A172 (cell line): ENCODE measurements around the gene GDI1. TPM values are rescaled to one million over a fixed set of nuclear protein-coding genes. Genes with fewer than 3 reads are reported as not detected.

Source experiments
- DNase-seq: peaks from one replicate; pipeline ENCODE4 v3.0.0-alpha.2; 2015; ENCODE audit warnings: low spot score
- total RNA-seq: library from RNA; depleted of rRNA; stranded (reverse); fragments of >200 nt; shearing (Covaris generic); gene quantifications from 2 replicates; pipeline ENCODE4 v1.2.3, GENCODE V29; 2014

The GDI1 gene
- total RNA-seq, 1 experiment from 2014 or later, result 143 TPM

- DNase-seq, result no peak
Measured at GRCh38 chrX:154408659-154409221, 28.2 kb upstream of the GDI1 start.

GRCh38 chrX:154409222-154409871 is 27.6 kb upstream of the GDI1 start, which contains the start of gene DNASE1L1:
Gene DNASE1L1, minus strand, starts transcription at chrX:154409254. Its CDS starts 3,686 bp downstream, at chrX:154405568.
- peak; percentile 94 for DNase-seq

- DNase-seq, result peak; percentile 64
Measured at GRCh38 chrX:154411981-154412340, 25.0 kb upstream of the GDI1 start.

- peak; percentile 28 for DNase-seq
Measured at GRCh38 chrX:154412468-154412867, 24.5 kb upstream of the GDI1 start.

GRCh38 chrX:154413142-154413541 is 23.8 kb upstream of the GDI1 start:
- DNase-seq, result no peak

DNA sequence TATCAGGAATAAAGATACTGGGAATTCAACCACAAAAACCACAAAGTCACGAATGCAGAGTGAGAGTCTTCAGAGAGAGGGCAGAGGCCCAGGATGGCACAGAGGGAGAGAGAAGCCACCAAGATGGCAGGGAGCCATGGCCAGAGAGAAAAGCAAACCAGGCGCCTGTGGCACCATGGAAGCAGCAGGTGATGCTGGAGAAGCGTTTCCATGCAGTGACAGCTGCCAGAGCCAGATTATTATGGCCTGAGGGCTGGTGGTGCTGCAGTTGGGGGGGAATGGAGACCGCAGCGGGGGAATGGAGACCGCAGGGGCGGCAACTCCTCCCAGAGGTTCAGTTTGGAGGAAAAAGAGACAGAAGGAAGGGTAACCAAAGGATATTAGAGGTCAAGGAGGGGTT is 19.8 kb upstream of the GDI1 start:
- peak; percentile 21 for DNase-seq

DNA sequence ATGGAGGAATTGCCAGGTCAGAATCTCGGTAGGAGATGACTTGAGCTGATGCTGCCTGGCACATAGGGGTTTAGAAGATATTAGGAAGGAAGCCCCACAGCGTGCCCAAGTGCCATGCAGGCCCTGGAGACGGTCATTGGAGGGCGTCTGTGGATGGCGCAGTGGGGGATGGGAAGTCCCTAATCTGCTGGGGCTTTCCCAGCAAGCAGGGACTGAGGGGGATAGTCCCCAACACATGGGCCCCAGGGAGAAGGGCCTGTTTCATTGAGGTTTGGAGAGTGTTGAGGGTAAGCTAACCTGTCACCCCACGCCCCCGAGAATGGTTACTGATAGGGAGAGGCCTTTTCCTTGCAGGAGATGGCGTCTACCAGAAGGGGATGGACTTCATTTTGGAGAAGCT is 17.8 kb upstream of the GDI1 start:
- no peak for DNase-seq

GRCh38 chrX:154419688-154420401 is 17.1 kb upstream of the GDI1 start:
- DNase-seq, result no peak

DNA sequence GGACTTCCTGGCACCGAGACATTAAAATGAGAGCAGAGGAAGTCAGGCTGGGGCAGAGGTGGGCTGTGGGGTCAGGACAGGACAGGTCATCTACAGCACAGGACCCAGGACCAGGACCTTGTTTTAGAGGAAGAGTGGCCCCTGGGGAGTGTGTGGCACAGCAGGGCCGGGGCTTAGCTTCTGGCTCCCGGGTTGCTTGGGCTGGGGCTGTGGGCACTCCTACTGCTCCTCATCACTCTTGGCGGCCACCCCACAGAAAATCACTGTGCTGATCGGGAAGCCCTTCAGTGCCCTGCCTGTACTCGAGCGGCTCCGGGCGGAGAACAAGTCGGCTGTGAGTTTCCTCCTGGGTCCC is 16.6 kb upstream of the GDI1 start:
- DNase-seq, result no peak

GRCh38 chrX:154426916-154427770 is 9.8 kb upstream of the GDI1 start:
- DNase-seq, result no peak

- DNase-seq, result peak; percentile 91
Measured at GRCh38 chrX:154428176-154429171, 8.5 kb upstream of the GDI1 start, which contains the start of gene ATP6AP1. Gene ATP6AP1, plus strand, starts transcription at chrX:154428677. Its CDS starts 16 bp downstream, at chrX:154428693.

GRCh38 chrX:154429711-154430110 is 7.2 kb upstream of the GDI1 start:
- no peak for DNase-seq

DNA sequence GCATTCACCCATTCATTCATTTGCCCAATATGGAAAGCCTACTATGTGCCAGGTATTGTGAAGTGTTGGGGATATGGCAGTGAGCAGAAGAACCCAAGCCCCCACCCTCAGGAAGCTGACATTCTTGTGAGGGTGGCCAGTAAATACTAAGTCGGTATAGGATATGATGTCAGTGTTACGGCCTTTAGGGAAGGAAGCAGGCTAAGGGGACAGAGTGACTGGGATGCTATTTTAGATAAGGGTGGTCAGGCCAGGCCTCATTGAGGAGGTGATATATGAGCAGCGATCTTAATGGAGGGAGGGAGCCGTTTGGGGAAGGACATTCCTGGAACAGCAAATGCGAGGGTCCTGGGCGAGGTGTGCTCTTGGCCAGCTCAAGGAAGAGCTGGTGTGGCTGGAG is 6.5 kb upstream of the GDI1 start:
- no peak for DNase-seq

DNA sequence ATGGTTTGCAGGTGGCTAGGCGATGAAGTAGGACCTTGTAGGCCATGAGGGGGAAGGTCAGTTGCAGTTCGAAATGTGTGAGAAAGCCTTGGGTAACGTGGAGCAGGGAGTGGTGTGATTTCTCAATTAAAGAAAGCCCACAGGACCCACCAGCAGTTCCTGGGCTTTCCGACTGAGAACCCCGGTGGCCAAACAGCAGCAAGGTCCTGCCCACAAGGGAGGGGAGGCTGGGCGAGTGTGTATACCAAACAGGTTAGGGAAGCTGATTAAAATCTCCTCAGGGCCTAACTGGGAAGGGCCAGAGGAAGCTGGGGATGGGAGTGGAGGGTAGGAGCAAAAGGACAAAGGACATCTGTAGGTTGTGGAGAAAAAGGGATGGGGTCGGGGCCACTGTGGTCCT is 6.0 kb upstream of the GDI1 start:
- no peak for DNase-seq

- no peak for DNase-seq
Measured at GRCh38 chrX:154431341-154431740, 5.6 kb upstream of the GDI1 start.

DNA sequence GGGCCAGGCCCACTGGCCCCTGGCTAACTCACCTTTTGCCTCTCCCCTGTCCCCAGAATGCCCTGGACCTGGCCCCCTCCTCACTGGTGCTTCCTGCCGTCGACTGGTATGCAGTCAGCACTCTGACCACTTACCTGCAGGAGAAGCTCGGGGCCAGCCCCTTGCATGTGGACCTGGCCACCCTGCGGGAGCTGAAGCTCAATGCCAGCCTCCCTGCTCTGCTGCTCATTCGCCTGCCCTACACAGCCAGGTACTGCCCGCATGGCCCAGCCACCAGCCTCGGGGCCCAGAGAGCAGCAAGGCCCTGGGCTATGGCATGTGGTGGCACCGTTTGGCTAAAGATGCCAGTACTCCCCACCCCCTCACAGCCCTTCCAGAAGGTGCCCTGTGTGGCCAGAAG is 4.7 kb upstream of the GDI1 start:
- DNase-seq, result no peak

- DNase-seq, result no peak
Measured at GRCh38 chrX:154433605-154434004, 3.3 kb upstream of the GDI1 start.

DNA sequence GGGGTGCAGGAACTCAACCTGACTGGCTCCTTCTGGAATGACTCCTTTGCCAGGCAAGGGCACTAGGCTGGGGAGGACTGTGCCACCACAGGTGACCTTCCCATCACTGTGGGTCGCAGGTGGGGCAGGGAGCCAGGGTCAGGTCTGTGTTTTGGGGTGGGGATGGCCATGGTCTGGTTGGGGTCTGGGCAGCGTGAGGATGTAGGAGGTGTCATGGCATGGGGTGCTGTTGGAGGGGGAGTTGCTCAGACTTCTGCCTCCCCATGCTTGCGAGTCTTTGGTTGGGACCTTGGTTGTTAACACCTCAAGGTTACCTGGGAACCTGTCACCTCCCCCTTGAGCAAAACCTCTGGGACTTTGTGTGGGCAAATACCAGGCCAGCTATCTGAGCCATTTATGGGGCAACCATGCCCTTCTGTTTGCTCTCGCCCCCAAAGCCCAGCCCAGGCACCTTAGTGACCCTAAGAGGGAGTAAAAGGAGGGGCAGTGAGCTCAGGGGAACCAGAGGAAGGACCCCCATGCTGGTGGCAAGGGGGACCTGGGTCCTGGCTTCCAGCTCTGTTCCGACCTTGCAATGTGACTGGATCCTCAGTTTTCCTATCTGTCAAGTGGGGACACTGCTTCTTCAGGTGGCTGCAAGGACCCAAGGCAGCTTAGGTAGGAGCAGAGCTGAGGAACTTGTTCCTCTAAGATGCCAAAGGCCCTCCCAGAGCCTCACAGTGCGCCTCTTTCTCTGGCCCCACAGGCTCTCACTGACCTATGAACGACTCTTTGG is 2.4 kb upstream of the GDI1 start:
- DNase-seq, result no peak

DNA sequence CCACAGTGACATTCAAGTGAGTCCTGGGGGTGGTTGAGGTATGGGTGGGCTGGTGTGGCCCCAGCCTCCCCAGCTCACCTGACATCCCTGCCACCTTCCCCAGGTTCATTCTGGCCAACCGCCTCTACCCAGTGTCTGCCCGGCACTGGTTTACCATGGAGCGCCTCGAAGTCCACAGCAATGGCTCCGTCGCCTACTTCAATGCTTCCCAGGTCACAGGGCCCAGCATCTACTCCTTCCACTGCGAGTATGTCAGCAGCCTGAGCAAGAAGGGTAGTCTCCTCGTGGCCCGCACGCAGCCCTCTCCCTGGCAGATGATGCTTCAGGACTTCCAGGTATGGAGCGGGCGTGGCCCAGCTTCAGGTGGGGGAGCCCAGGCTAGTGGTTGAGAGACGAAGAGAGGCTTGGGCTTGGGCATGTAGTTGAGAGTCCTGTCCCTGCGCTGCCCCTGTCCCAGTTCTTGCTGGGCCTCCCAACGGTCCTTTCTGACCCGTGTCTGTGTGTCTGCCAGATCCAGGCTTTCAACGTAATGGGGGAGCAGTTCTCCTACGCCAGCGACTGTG is 1.7 kb upstream of the GDI1 start:
- DNase-seq, result no peak
